Mesenchymal stem cell (in vitro differentiated cells and primary cell): Measurements from ENCODE around the gene FCHSD2.
A peak's percentile ranks its signal among the peaks of the same experiment; 100 is the strongest.
"Not testable (repeated sequence)": the region's sequence is repeated elsewhere in the genome, so short reads cannot be mapped to it uniquely, and the experiment has no call there.

ENCODE experiments used
- DNase-seq: peaks from one replicate; pipeline ENCODE4 v3.0.0-alpha.2; 2013
- H2AFZ ChIP-seq: one replicate; pipeline ENCODE4 v1.6.1; 2013; ENCODE audit warnings: low read depth, mild to moderate bottlenecking, control low read depth, inconsistent platforms, low read length, moderate library complexity
- H2AK5ac ChIP-seq: 2 replicates; pipeline ENCODE4 v1.6.1; 2013; ENCODE audit warnings: low read length, moderate library complexity, mild to moderate bottlenecking, inconsistent platforms; ENCODE audit not compliant: severe bottlenecking
- H2BK120ac ChIP-seq: one replicate; pipeline ENCODE4 v1.6.1; 2013; ENCODE audit warnings: low read depth, mild to moderate bottlenecking, inconsistent platforms, low read length, moderate library complexity
- H2BK12ac ChIP-seq, 2 experiments: one replicate each; pipeline ENCODE4 v1.6.1; 2013; ENCODE audit warnings: inconsistent platforms in 2 of 2, low read length in 2 of 2, mild to moderate bottlenecking in 2 of 2, moderate library complexity in 2 of 2, control low read depth in 1 of 2
- H2BK15ac ChIP-seq: one replicate; pipeline ENCODE4 v1.6.1; 2013; ENCODE audit warnings: mild to moderate bottlenecking, low read depth, inconsistent platforms; ENCODE audit not compliant: poor library complexity, severe bottlenecking
- H2BK5ac ChIP-seq: 2 replicates; pipeline ENCODE4 v1.6.1; 2013; ENCODE audit warnings: low read depth, mild to moderate bottlenecking, low read length, control low read depth, inconsistent platforms; ENCODE audit not compliant: poor library complexity, severe bottlenecking
- H3K14ac ChIP-seq, 2 experiments: one replicate each; pipeline ENCODE4 v1.6.1; 2013; ENCODE audit warnings: inconsistent platforms in 2 of 2, low read length in 2 of 2, control low read depth in 1 of 2, mild to moderate bottlenecking in 1 of 2, moderate library complexity in 1 of 2
- H3K18ac ChIP-seq, 2 experiments: one replicate each; pipeline ENCODE4 v1.6.1; 2013; ENCODE audit warnings: inconsistent platforms in 2 of 2, low read length in 2 of 2, control low read depth in 1 of 2, low read depth in 1 of 2, mild to moderate bottlenecking in 1 of 2
- H3K23ac ChIP-seq, 2 experiments: one replicate each; pipeline ENCODE4 v1.6.1; 2013; ENCODE audit warnings: inconsistent platforms in 2 of 2, low read length in 2 of 2, mild to moderate bottlenecking in 2 of 2, moderate library complexity in 2 of 2, control low read depth in 1 of 2
- H3K27ac ChIP-seq: 2 replicates; pipeline ENCODE4 v1.5.1; 2013; ENCODE audit warnings: mild to moderate bottlenecking, moderate library complexity, low read length, control low read depth, inconsistent platforms; ENCODE audit not compliant: poor library complexity, severe bottlenecking
- H3K27me3 ChIP-seq, 2 experiments: 2 replicates each; pipeline versions ENCODE4 v1.6.1 to v1.7.0; 2013; ENCODE audit warnings: low read length in 2 of 2, mild to moderate bottlenecking in 2 of 2, moderate library complexity in 2 of 2, control low read depth in 1 of 2, inconsistent platforms in 1 of 2; ENCODE audit not compliant: control insufficient read depth in 1 of 2, insufficient read depth in 1 of 2
- H3K36me3 ChIP-seq, 2 experiments: 2 replicates each; pipeline versions ENCODE4 v1.6.1 to v1.7.0; 2013; ENCODE audit warnings: low read length in 2 of 2, control low read depth in 1 of 2, inconsistent platforms in 1 of 2, low read depth in 1 of 2, mild to moderate bottlenecking in 1 of 2; ENCODE audit not compliant: insufficient read depth in 2 of 2, control insufficient read depth in 1 of 2
- H3K4ac ChIP-seq, 2 experiments: one replicate each; pipeline ENCODE4 v1.6.1; 2013; ENCODE audit warnings: inconsistent platforms in 2 of 2, low read length in 2 of 2, mild to moderate bottlenecking in 2 of 2, moderate library complexity in 2 of 2, control low read depth in 1 of 2, low read depth in 1 of 2
- H3K4me1 ChIP-seq: 2 replicates; pipeline ENCODE4 v1.6.1; 2013; ENCODE audit warnings: low read depth, low read length, control low read depth; ENCODE audit not compliant: control insufficient read depth, insufficient read depth
- H3K4me2 ChIP-seq: 2 replicates; pipeline ENCODE4 v1.6.1; 2013; ENCODE audit warnings: low read length, mild to moderate bottlenecking, inconsistent platforms; ENCODE audit not compliant: poor library complexity, severe bottlenecking
- H3K4me3 ChIP-seq, 2 experiments: 2 replicates each; pipeline versions ENCODE4 v1.5.1 to v1.7.0; 2013; ENCODE audit warnings: low read length in 2 of 2, mild to moderate bottlenecking in 2 of 2, control low read depth in 1 of 2, low read depth in 1 of 2; ENCODE audit not compliant: insufficient read depth in 1 of 2
- H3K79me1 ChIP-seq: replicated peaks from 2 replicates; pipeline ENCODE4 v1.6.1; 2013; ENCODE audit warnings: mild to moderate bottlenecking, control low read depth, low read length, inconsistent platforms; ENCODE audit not compliant: poor library complexity, severe bottlenecking
- H3K9ac ChIP-seq: 2 replicates; pipeline ENCODE4 v1.7.0; 2013; ENCODE audit warnings: mild to moderate bottlenecking, low read length, moderate library complexity
- H3K9me3 ChIP-seq: 2 replicates; pipeline ENCODE4 v1.7.0; 2013; ENCODE audit warnings: mild to moderate bottlenecking, low read length; ENCODE audit not compliant: control insufficient read depth
- H4K8ac ChIP-seq: one replicate; pipeline ENCODE4 v1.6.1; 2013; ENCODE audit warnings: inconsistent platforms, mild to moderate bottlenecking, low read length, moderate library complexity
- H4K91ac ChIP-seq: one replicate; pipeline ENCODE4 v1.6.1; 2013; ENCODE audit warnings: mild to moderate bottlenecking, low read length, inconsistent platforms
- WGBS: methylation state at CpG from one replicate; pipeline ENCODE4 v1.1.7; 2013; ENCODE audit warnings: mixed read lengths; 5-methylcytosine and 5-hydroxymethylcytosine counted together

Gene FCHSD2

DNA sequence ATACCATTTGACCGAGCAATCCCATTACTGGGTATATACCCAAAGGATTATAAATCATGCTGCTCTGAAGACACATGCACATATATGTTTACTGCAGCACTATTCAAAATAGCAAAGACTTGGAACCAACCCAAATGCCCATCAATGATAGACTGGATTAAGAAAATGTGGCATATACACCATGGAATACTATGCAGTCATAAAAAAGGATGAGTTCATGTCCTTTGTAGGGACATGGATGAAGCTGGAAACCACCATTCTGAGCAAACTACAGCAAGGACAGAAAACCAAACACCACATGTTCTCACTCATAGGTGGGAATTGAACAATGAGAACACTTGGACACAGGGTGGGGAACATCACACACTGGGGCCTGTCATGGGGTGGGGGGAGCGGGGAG lies 164.3 kb downstream of the FCHSD2 start:
- not testable (repeated sequence) for H3K4me2 ChIP-seq, H3K9me3 ChIP-seq, H3K9ac ChIP-seq, H3K23ac ChIP-seq, H3K14ac ChIP-seq, H3K79me1 ChIP-seq, H3K27me3 ChIP-seq, H3K18ac ChIP-seq, H3K4me3 ChIP-seq, DNase-seq, H2BK12ac ChIP-seq, H3K4ac ChIP-seq, H2BK5ac ChIP-seq, H4K8ac ChIP-seq, H2AK5ac ChIP-seq, H2BK120ac ChIP-seq, H3K4me1 ChIP-seq, H2BK15ac ChIP-seq, H2AFZ ChIP-seq, H3K27ac ChIP-seq, H4K91ac ChIP-seq
- 100% methylated on average over 1 of the region's 2 CpGs for WGBS
- peaks cover 0 to 25% of the 10 kb centered on the region in 2 experiments for H3K36me3 ChIP-seq

GRCh38 chr11:72976522-72976892 lies 165.6 kb downstream of the FCHSD2 start:
- H3K14ac ChIP-seq, H2BK12ac ChIP-seq, H2BK5ac ChIP-seq, H3K27me3 ChIP-seq, H2BK120ac ChIP-seq, H3K27ac ChIP-seq, H3K4me3 ChIP-seq, H4K8ac ChIP-seq, H4K91ac ChIP-seq, H3K18ac ChIP-seq, H3K4me2 ChIP-seq, H3K4me1 ChIP-seq, H3K79me1 ChIP-seq, H3K4ac ChIP-seq, H3K9me3 ChIP-seq, H2AFZ ChIP-seq, H2AK5ac ChIP-seq, DNase-seq, H3K23ac ChIP-seq, H2BK15ac ChIP-seq: not testable (repeated sequence)
- no CpG with 5 or more reads among the region's 1 CpG for WGBS
- H3K9ac ChIP-seq, result peak overlapping the region; percentile 72
- peaks cover 0 to 15% of the 10 kb centered on the region in 2 experiments for H3K36me3 ChIP-seq

DNA sequence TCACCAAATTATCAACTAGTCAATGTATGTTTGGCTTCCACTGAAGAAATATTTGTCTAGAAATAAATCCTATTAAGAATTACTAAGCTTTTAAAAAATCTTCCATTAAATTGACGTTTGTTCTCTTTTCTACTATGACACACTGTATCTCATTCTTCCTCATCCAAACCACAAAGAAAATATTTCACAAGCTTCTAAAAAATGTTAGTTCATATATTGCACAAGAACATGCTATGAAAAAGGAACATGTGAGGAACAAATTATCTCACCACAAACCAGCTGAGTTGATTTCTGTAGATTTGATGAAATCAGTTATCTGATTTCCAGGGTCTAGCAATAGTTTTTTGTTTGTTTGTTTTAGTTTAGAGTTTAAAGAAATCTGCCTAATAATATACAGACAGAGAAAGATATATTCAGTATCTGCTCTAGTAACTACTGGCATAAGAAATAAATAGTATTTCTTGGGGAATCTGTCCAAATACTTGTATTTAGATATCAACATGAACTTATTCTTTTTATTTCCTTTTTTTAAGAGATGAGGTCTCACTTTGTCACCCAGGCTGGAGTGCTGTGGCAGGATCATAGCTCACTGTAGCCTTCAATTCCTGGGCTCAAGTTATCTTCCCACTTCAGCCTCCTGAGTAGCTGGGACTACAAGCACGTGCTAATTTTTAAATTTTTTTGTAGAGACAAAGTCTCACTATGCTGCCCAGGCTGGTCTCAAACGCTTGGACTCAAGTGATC lies 166.2 kb downstream of the FCHSD2 start:
- Histone ChIP-seq H3K4me2 (no peak overlapping the region), H3K23ac (no peak overlapping the region), H3K9ac (peak overlapping the region; percentile 72), H3K79me1 (peaks cover 10% of the 10 kb centered on the region), H3K9me3 (peaks cover 3% of the 10 kb centered on the region), H3K4ac (no peak overlapping the region), H2BK5ac (no peak overlapping the region), H3K4me3 (no peak overlapping the region), H4K91ac (no peak overlapping the region), H3K27ac (no peak overlapping the region), H3K14ac (no peak overlapping the region), H4K8ac (no peak overlapping the region), H3K18ac (no peak overlapping the region), H2BK120ac (no peak overlapping the region), H2BK15ac (no peak overlapping the region), H2AFZ (no peak overlapping the region), H2BK12ac (no peak overlapping the region), H3K4me1 (no peaks in the 10 kb centered on the region), H3K36me3 (peaks cover 0 to 15% of the 10 kb centered on the region in 2 experiments), H3K27me3 (no peaks in the 10 kb centered on the region), H2AK5ac (no peak overlapping the region)
- DNase-seq, result peak; percentile 90
- whole genome bisulfite sequencing, result 56% methylated on average over 2 of the region's 3 CpGs

DNA sequence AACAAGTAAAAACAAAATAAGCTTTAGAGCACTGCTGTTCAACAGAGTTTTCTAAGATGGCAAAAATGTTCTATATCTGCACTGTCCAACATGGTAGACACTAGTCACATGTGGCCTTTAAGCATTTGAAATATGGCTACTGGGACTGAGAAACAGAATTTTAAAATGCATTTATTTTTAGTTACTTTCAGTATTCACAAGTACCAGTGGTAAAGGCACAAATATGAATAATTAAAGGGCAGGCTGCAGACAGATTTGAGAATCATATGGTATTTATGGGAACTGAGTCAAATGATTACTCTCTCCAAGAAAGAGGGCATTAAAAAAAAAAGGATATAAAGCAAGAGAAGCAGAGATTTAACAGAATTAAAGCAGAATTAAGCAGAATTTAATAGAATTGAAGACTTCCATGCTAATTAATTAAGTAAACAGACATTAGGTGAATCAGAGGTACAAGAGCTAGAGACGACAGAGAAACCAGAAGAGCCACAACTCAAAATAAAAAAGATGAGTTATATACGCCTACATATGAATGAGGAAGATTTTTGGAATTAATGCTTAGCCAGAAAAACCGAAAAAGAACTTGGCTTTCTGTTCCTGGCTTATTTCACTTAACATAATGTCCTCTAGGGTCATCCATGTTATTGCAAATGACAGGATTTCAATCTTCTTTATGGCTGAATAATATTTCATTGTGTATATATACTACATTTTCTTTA lies 167.5 kb downstream of the FCHSD2 start:
- H2AK5ac ChIP-seq, result no peak overlapping the region
- no peak overlapping the region for H3K4ac ChIP-seq
- no peak overlapping the region for H3K4me3 ChIP-seq
- no peak overlapping the region for H2BK12ac ChIP-seq
- H3K27me3 ChIP-seq, result no peaks in the 10 kb centered on the region
- H3K9me3 ChIP-seq, result peaks cover 3% of the 10 kb centered on the region
- H2BK120ac ChIP-seq, result no peak overlapping the region
- no peak overlapping the region for H2BK15ac ChIP-seq
- no peak overlapping the region for H2AFZ ChIP-seq
- WGBS, result no CpG with 5 or more reads among the region's 3 CpGs
- no peak overlapping the region for H4K8ac ChIP-seq
- no peak overlapping the region for H3K23ac ChIP-seq
- H2BK5ac ChIP-seq, result no peak overlapping the region
- H3K79me1 ChIP-seq, result peaks cover 13% of the 10 kb centered on the region
- no peaks in the 10 kb centered on the region for H3K4me1 ChIP-seq
- DNase-seq, result no peak
- no peak overlapping the region for H3K27ac ChIP-seq
- no peak overlapping the region for H3K18ac ChIP-seq
- peak overlapping the region; percentile 31 for H3K9ac ChIP-seq
- no peak overlapping the region for H4K91ac ChIP-seq
- no peak overlapping the region for H3K4me2 ChIP-seq
- no peak overlapping the region for H3K14ac ChIP-seq
- H3K36me3 ChIP-seq, result peaks cover 0 to 5% of the 10 kb centered on the region in 2 experiments
